GM21367 (cell line): ENCODE data around the gene RAD51AP1.
A peak's percentile ranks its signal among the peaks of the same experiment; 100 is the strongest.
"Not testable (repeated sequence)": the region's sequence is repeated elsewhere in the genome, so short reads cannot be mapped to it uniquely, and the experiment has no call there.

Experiments used
- ATAC-seq: cut with Tn5 transposase; IDR thresholded peaks from one replicate; pipeline ENCODE4 v1.9.1; 2021; ENCODE audit not compliant: unreplicated experiment

The RAD51AP1 gene, protein sequence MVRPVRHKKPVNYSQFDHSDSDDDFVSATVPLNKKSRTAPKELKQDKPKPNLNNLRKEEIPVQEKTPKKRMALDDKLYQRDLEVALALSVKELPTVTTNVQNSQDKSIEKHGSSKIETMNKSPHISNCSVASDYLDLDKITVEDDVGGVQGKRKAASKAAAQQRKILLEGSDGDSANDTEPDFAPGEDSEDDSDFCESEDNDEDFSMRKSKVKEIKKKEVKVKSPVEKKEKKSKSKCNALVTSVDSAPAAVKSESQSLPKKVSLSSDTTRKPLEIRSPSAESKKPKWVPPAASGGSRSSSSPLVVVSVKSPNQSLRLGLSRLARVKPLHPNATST

GRCh38 chr12:4538207-4539160, at the start of gene RAD51AP1:
Gene RAD51AP1, plus strand, starts transcription at chr12:4538890. Its CDS starts 50 bp downstream, at chr12:4538940.
- ATAC-seq = peak; percentile 76

GRCh38 chr12:4489556-4489955, 49.1 kb upstream of the RAD51AP1 start:
- ATAC-seq = no peak

DNA sequence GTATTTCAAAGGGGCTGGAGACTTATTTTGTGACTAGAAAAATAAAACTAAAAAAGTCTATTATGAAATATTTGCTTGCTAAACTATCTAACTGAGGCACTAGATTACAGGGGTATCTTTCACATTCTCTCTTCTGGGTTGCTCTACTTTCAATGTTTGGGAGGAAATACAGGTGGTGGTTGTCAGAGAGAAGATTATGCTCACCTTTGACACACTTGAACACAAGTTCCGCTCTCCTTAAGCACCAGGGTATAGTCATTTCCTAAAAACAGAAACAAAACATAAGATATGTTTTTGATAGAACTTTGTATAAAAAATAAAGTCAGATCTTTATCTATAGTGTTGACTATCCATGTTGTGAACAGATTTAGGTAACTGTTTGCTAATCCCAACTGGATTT, 47.7 kb upstream of the RAD51AP1 start:
- no peak for ATAC-seq

- ATAC-seq = no peak
These were observed 42.4 kb upstream of the RAD51AP1 start for GRCh38 chr12:4496145-4496838.

GRCh38 chr12:4499186-4499585, 39.5 kb upstream of the RAD51AP1 start:
- ATAC-seq = no peak

DNA sequence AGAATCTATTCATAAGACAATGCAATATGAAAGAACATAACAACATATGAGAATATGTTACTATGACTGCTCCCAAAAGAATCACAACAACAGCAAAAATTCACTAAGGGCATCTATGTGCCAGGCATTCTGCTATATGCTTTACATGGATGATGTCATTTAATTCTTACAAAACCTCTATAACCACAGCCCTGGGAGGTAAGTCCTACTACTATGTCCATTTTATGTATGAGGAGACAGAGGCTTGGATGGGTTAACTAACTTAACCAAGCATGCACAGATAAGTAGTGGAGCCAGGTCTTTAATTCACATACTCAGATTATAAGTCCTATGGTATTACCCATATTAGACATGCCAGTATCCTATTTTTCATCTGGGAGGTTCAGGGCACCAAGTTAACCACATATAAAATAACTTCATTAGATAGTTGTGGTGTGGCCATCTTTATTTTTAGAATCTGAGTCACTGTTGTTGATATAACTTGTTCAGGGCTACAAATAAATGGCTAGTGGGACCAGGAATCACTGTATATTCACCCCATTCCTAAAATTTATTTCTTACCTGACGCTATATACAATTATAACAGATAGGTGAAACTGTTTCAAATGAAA, 33.2 kb upstream of the RAD51AP1 start:
- no peak for ATAC-seq

DNA sequence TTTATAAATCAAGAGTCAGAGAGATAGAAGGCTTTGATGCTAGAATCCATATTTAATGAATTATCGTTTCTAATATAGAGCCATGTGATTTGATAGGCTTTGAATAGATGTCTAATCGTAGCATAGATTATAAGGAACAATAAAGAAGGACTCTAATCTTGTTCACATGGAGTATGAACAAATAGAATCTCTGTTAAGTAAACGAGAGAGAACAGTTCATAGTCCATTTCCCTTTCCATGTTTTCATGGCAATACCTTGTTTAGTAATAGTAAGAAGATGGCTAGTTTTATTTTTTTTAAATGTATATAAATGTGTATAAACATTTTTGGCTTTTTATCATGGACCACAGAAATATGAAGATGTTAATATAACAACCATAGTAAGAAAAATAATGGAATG, 32.3 kb upstream of the RAD51AP1 start:
- ATAC-seq = no peak

- peak; percentile 71 for ATAC-seq
These were observed 31.8 kb upstream of the RAD51AP1 start for GRCh38 chr12:4506870-4507269.

- not testable (repeated sequence) for ATAC-seq
These were observed 30.2 kb upstream of the RAD51AP1 start for GRCh38 chr12:4508503-4508902.

- ATAC-seq = not testable (repeated sequence)
These were observed 29.4 kb upstream of the RAD51AP1 start for GRCh38 chr12:4509269-4509668.

- ATAC-seq = no peak
These were observed 20.5 kb upstream of the RAD51AP1 start for GRCh38 chr12:4518106-4518728.

- not testable (repeated sequence) for ATAC-seq
These were observed 15.2 kb upstream of the RAD51AP1 start for GRCh38 chr12:4523443-4523842.

GRCh38 chr12:4526923-4527546, 11.7 kb upstream of the RAD51AP1 start:
- no peak for ATAC-seq

DNA sequence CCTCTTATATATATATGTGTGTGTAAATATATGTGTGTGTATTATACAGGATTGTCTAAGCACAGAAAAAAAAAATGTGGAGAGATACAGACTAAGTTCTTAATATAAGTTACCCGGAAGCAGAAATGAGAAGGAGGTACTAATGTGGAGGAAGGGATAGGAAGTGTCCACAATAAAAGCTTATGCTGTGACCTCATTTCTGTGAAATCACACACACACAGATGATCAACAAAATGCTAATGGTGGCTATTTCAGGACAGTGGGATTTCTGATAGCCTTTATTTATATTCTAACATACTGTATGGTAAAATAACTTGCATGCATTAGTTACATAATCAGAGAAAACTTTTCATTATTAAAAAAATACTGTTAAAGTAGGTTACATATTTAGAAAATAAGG, 8.5 kb upstream of the RAD51AP1 start:
- ATAC-seq = no peak

- no peak for ATAC-seq
These were observed 7.6 kb upstream of the RAD51AP1 start for GRCh38 chr12:4530982-4531586.

GRCh38 chr12:4535092-4535491, 3.6 kb upstream of the RAD51AP1 start:
- no peak for ATAC-seq

DNA sequence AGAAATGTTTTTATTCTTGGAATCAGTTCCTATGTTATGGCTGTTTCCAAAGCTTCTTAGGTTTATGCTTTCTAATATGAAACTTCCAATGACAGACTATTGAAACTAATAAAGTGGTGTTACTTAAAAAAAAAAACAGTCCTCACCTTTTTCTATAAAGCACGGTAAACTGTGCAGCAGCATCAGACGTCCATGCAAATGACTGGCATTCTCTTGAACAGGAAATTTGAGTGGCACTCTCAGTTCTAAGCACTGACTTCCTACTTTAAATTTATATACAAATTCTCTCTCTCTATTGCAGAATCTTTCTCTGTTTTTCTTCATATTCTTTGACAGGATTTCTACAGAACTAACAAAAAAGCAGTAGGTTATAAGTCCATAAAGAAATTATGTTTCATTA, 2.8 kb upstream of the RAD51AP1 start:
- ATAC-seq = no peak

DNA sequence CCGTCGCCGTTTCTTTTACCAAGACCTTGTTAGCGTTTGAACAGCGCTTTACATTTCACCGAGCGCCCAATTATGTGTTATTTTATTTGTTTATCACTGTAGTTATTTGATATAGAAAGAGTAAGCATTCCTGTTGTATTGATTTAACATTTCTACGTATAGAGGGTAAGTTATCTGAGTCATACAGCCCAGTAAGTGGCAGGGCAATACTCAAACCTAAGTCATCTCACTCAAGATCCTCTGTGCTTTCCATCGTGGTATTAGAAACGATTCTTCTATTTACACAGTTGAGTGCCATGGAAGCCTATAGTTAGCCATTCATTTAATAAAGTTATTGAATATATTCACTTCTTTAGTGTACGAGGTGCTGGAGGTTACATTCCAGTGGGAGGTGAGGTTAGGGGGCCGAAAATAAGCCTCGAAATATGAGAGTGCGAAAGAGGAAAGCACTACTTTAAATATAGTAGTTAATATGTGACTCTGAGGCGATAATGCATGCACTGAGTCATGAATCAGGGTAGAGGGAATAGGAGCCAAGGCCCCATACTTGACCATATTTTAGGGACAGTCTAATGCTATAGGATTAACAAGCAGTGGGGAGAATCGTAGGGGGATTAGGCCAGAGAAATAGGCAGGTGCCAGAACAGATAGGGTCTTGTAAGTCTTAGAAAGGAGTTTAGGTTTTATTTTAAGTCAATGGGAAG, 629 bp downstream of the RAD51AP1 start:
- ATAC-seq = no peak

DNA sequence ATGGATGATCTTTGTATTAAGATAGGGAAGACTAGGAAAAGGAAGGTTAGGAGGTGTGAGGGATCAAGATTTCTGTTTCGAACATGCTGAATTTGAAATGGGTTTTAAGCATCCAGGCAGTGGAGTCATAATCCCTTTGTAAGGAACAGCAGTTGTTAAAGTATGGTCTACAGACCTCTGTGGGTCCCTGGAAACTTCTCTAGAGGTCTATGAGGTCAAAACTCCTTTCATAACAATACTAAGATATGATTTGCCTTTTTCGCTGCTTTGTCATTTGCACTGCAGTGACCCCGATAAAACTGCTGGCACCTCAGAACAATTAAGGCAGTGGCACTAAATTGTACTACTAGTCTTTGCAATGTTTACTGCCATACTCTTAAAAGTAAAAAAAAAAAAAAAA, 1.5 kb downstream of the RAD51AP1 start:
- no peak for ATAC-seq
